RWPE2 (cell line): ENCODE measurements around the gene CAST.
A peak's percentile ranks its signal among the peaks of the same experiment; 100 is the strongest.
"Not testable (repeated sequence)": the region's sequence is repeated elsewhere in the genome, so short reads cannot be mapped to it uniquely, and the experiment has no call there.

Experiments used
- ATAC-seq: fragments of 200-7000 bp; cut with Tn5 transposase; 3 replicates; pipeline ENCODE4 v1.9.1; 2021; ENCODE audit warnings: low read depth
- DNase-seq: peaks from one replicate; pipeline ENCODE4 v3.0.0-alpha.2; 2020; ENCODE audit warnings: low spot score
- H3K27ac ChIP-seq: fragments of 450-650 bp; 2 replicates; pipeline ENCODE4 v1.5.1; 2017; ENCODE audit warnings: mild to moderate bottlenecking; ENCODE audit not compliant: poor library complexity, severe bottlenecking
- H3K27me3 ChIP-seq: fragments of 250-450 bp; sonication (Bioruptor Pico); 2 replicates; pipeline ENCODE4 v1.5.1; 2021; ENCODE audit warnings: mild to moderate bottlenecking, moderate library complexity; ENCODE audit not compliant: insufficient read depth, poor library complexity, severe bottlenecking
- H3K36me3 ChIP-seq: fragments of 250-450 bp; sonication (Bioruptor Pico); 2 replicates; pipeline ENCODE4 v1.5.1; 2020; ENCODE audit warnings: low read depth, mild to moderate bottlenecking, moderate library complexity
- H3K4me1 ChIP-seq: fragments of 250-450 bp; sonication (Bioruptor Pico); 2 replicates; pipeline ENCODE4 v1.5.1; 2021; ENCODE audit warnings: mild to moderate bottlenecking, moderate library complexity; ENCODE audit not compliant: insufficient read depth, poor library complexity, severe bottlenecking
- H3K4me3 ChIP-seq: fragments of 250-450 bp; sonication (Bioruptor Pico); 2 replicates; pipeline ENCODE4 v1.5.1; 2021; ENCODE audit warnings: mild to moderate bottlenecking, moderate library complexity; ENCODE audit not compliant: severe bottlenecking
- H3K9me3 ChIP-seq: fragments of 250-450 bp; sonication (Bioruptor Pico); 2 replicates; pipeline ENCODE4 v1.5.1; 2021; ENCODE audit warnings: mild to moderate bottlenecking, moderate library complexity; ENCODE audit not compliant: severe bottlenecking
- TF ChIP-seq, protein P1 (sequence below): fragments of 450-650 bp; IDR thresholded peaks from one replicate; pipeline ENCODE4 v1.5.1; 2017; ENCODE audit warnings: mild to moderate bottlenecking, moderate library complexity; ENCODE audit not compliant: poor library complexity, severe bottlenecking

CAST gene

DNA sequence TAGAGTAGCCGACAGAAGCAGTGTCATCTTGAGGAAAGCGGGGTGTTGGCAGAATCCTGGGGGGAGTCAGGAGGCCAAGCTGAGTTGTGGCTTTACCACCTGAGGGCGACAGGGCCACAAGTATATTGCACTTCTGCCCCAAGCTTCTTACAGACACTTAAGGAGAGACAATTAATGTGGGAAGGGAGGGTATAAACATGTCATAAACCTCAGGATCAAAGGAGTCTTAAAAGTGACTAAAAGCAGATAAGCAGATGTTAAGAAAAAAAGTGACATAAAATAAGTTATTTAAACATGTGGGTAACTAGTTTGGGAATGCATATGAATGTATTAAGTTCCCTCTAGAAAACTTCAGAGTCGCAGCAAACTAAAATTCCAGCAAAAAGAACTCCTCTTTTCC, 81.6 kb downstream of the CAST start:
- Histone ChIP-seq H3K36me3 (peaks cover 100% of the 10 kb centered on the region), H3K4me1 (peaks cover 3% of the 10 kb centered on the region), H3K9me3 (no peaks in the 10 kb centered on the region), H3K27ac (peak overlapping the region; percentile 7), H3K4me3 (no peak overlapping the region), H3K27me3 (no peaks in the 10 kb centered on the region)
- DNase-seq (no peak), ATAC-seq (no peak)
- TF ChIP-seq, protein P1, sequence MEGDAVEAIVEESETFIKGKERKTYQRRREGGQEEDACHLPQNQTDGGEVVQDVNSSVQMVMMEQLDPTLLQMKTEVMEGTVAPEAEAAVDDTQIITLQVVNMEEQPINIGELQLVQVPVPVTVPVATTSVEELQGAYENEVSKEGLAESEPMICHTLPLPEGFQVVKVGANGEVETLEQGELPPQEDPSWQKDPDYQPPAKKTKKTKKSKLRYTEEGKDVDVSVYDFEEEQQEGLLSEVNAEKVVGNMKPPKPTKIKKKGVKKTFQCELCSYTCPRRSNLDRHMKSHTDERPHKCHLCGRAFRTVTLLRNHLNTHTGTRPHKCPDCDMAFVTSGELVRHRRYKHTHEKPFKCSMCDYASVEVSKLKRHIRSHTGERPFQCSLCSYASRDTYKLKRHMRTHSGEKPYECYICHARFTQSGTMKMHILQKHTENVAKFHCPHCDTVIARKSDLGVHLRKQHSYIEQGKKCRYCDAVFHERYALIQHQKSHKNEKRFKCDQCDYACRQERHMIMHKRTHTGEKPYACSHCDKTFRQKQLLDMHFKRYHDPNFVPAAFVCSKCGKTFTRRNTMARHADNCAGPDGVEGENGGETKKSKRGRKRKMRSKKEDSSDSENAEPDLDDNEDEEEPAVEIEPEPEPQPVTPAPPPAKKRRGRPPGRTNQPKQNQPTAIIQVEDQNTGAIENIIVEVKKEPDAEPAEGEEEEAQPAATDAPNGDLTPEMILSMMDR = no peak

DNA sequence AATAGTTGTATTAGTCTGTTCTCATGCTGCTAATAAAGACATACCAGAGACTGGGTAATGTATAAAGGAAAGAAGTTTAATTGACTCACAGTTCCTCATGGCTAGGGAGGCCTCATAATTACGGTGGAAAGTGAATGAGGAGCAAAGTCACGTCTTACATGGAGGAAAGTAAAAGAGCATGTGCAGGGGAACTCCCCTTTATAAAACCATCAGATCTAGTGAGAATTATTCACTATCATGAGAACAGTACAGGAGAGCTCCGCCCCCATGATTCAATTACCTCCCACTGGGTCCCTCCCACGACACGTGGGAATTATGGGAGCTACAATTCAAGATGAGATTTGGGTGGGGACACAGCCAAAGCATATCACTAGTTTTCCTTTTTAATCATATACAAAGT, 82.0 kb downstream of the CAST start:
- not testable (repeated sequence) for H3K27ac ChIP-seq, H3K9me3 ChIP-seq, H3K27me3 ChIP-seq, H3K4me1 ChIP-seq, DNase-seq, H3K4me3 ChIP-seq, ATAC-seq
- H3K36me3 ChIP-seq = peaks cover 100% of the 10 kb centered on the region

DNA sequence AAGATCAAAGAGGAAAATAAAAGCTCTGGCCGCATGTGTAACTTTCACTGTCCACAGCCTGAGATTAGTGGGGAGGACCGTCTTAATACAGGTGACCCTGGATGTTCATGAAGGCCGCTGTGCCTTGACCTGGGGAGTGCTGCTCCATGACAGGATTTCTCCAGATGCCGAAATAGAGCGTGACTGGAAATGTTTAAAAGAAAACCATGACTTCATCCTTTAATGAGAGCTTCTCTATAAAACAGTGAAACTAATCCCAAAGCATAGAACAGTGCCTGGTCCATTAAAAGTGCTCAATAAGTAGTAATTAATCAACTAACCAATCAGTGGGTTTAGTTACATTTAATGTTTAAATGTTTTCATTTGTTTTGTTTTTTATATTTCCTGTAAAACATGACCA, 82.8 kb downstream of the CAST start:
- H3K36me3 ChIP-seq = peaks cover 100% of the 10 kb centered on the region
- H3K27ac ChIP-seq = no peak overlapping the region
- H3K27me3 ChIP-seq = no peaks in the 10 kb centered on the region

DNA sequence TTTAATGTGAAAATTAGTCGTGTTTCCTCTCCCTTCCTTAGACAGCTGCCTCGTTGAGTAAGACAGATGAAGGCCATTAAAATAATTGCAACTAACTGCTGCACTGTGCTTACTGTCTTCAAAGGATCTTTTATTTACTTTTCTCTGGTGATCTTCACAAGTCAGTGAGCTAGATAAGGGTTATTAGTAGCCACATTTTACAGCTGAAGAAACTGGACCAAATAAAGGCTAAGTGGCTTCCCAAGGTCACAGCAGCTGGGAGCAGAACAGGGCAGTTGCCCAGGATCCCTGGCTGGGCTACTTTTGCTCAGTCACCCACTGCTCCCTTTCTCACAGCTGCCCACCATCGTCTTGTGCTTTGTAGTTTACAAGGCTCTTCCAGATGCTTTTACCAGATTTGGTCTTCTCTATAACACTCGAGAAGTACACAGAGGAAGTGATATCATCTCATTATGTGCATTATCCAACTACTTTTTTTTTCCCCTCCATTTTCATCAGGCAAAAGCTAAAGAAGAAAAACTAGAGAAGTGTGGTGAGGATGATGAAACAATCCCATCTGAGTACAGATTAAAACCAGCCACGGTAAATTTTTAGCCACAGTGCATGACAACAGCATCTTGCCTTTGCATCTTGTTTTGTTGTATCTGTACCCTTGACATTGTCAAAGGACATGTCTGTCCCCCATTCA, 83.8 kb downstream of the CAST start:
- Histone ChIP-seq H3K27me3 (no peaks in the 10 kb centered on the region), H3K4me3 (no peak overlapping the region), H3K9me3 (no peaks in the 10 kb centered on the region), H3K4me1 (peaks cover 3% of the 10 kb centered on the region), H3K27ac (no peak overlapping the region), H3K36me3 (peaks cover 100% of the 10 kb centered on the region)
- no peak for DNase-seq
- TF ChIP-seq, protein P1 = no peak
- ATAC-seq = no peak

More for the DNA sequence above, 82.8 kb downstream of the CAST start:
- Histone ChIP-seq H3K4me1 (peaks cover 3% of the 10 kb centered on the region), H3K4me3 (no peak overlapping the region), H3K9me3 (no peaks in the 10 kb centered on the region)
- ATAC-seq (no peak), DNase-seq (no peak)
- TF ChIP-seq, protein P1 = no peak

DNA sequence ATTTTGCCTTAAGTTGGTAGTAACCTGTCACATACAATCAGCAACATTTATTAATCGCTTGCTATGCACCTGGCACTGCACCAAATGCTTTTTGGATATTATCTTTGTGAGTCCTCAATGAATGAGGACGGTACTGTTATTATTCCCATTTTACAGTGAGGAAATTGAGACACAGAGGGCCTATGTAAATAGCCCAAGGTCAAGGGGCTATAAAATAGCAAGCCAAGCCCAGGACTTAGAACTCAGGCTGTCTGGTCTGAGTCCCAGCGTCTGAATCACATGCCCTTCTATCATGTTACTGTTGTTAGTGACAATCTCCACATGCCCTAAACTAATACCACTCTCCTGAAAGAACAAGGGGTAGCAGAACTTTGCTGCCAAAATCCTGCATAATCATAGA, 85.5 kb downstream of the CAST start:
- H3K4me1 ChIP-seq = peaks cover 3% of the 10 kb centered on the region
- H3K27me3 ChIP-seq = no peaks in the 10 kb centered on the region
- peaks cover 100% of the 10 kb centered on the region for H3K36me3 ChIP-seq
- H3K4me3 ChIP-seq = no peak overlapping the region
- TF ChIP-seq, protein P1 = no peak
- ATAC-seq (no peak), DNase-seq (no peak)
- no peaks in the 10 kb centered on the region for H3K9me3 ChIP-seq
- no peak overlapping the region for H3K27ac ChIP-seq
